GM12878 (cell line): ENCODE results near the gene ITM2A. TPM values are rescaled to one million over a fixed set of nuclear protein-coding genes. Genes with fewer than 3 reads are reported as not detected.
A peak's percentile ranks its signal among the peaks of the same experiment; 100 is the strongest.

Experiments
- ATAC-seq: fragments of 200-7000 bp; cut with Tn5 transposase; 3 replicates; pipeline ENCODE4 v1.9.1; 2020; ENCODE audit warnings: mild to moderate bottlenecking, moderate library complexity
- BruUV-seq: library from RNA; stranded (reverse); fragments of 400-500 nt; replicated peaks from 2 replicates; lab custom pipeline; 2021; lab: Mats Ljungman, UMichigan
- CTCF ChIA-PET: fragments of 300-600 bp; sonication (Branson Sonifier 250); formaldehyde crosslinking; extraction: SDS; loops from one replicate; lab custom pipeline; 2021; ENCODE audit warnings: inconsistent platforms; lab: Yijun Ruan, JAX
- POLR2A ChIA-PET: fragments of 350-600 bp; formaldehyde crosslinking; extraction: SDS; loops from one replicate; lab custom pipeline; 2021; ENCODE audit warnings: inconsistent platforms; lab: Charles Lee
- RAD21 ChIA-PET: fragments of 300-600 bp; sonication (Branson Sonifier 250); formaldehyde crosslinking; loops from one replicate; lab custom pipeline; 2023; ENCODE audit warnings: antibody characterized with exemption; ENCODE audit not compliant: unreplicated experiment; lab: Charles Lee
- SMC1A ChIA-PET: fragments of 300-600 bp; sonication (Branson Sonifier 250); formaldehyde crosslinking; loops from one replicate; lab custom pipeline; 2023; ENCODE audit not compliant: unreplicated experiment, uncharacterized antibody; lab: Charles Lee
- DNase-seq: peaks from one replicate; pipeline ENCODE4 v3.0.0-alpha.2; 2011; ENCODE audit warnings: low read depth, low spot score
- FAIRE-seq: peaks from 3 replicates; lab custom pipeline; 2011; peaks lifted over from hg19 to GRCh38; lab: Jason Lieb, UNC
- H2AFZ ChIP-seq: 2 replicates; pipeline ENCODE4 v1.6.0; 2011; ENCODE audit warnings: low read depth, low read length, control low read depth; ENCODE audit not compliant: control insufficient read depth
- H3K27ac ChIP-seq: 2 replicates; pipeline ENCODE4 v1.5.1; 2011; ENCODE audit warnings: control low read depth; ENCODE audit not compliant: control insufficient read depth, insufficient read depth
- H3K27me3 ChIP-seq, 2 experiments: replicated peaks in 1 of 2; 2 replicates each; pipeline versions ENCODE4 v1.6.0 to v1.6.1; 2011; ENCODE audit warnings: low read length in 1 of 2; ENCODE audit not compliant: control insufficient read depth in 2 of 2, insufficient read depth in 2 of 2
- H3K36me3 ChIP-seq, 2 experiments: 2 replicates each; pipeline ENCODE4 v1.5.1; 2011; ENCODE audit warnings: low read length in 1 of 2; ENCODE audit not compliant: control insufficient read depth in 2 of 2, insufficient read depth in 2 of 2
- H3K4me1 ChIP-seq: 2 replicates; pipeline ENCODE4 v1.6.1; 2011; ENCODE audit warnings: mild to moderate bottlenecking, low read length, moderate library complexity, mixed read lengths; ENCODE audit not compliant: control insufficient read depth, insufficient read depth
- H3K4me2 ChIP-seq: 2 replicates; pipeline ENCODE4 v1.6.0; 2011; ENCODE audit warnings: control low read depth; ENCODE audit not compliant: control insufficient read depth, insufficient read depth
- H3K4me3 ChIP-seq: fragments of 200-600 bp; sonication (generic); 2 replicates; pipeline ENCODE4 v1.5.1; 2016
- H3K79me2 ChIP-seq: 2 replicates; pipeline ENCODE4 v1.6.0; 2011; ENCODE audit warnings: low read length; ENCODE audit not compliant: control insufficient read depth, insufficient read depth
- H3K9ac ChIP-seq: 2 replicates; pipeline ENCODE4 v1.8.0; 2011; ENCODE audit warnings: low read length, control low read depth, mixed read lengths; ENCODE audit not compliant: control insufficient read depth, insufficient read depth
- H3K9me3 ChIP-seq: replicated peaks from 3 replicates; pipeline ENCODE4 v1.5.1; 2011; ENCODE audit warnings: mild to moderate bottlenecking, low read length; ENCODE audit not compliant: control insufficient read depth, insufficient read depth
- H4K20me1 ChIP-seq: 2 replicates; pipeline ENCODE4 v1.6.0; 2011; ENCODE audit not compliant: control insufficient read depth, insufficient read depth
- BHLHE40 ChIP-seq, 2 experiments: fragments of 450-650 bp in 1 of 2; IDR thresholded peaks; 2 replicates each; pipeline ENCODE4 v1.6.1; 2011 to 2017; ENCODE audit warnings: low read depth in 2 of 2, borderline replicate concordance in 1 of 2, improper control_type of control experiment in 1 of 2, low read length in 1 of 2, mild to moderate bottlenecking in 1 of 2
- E2F8 ChIP-seq: fragments of 450-650 bp; IDR thresholded peaks from 2 replicates; pipeline ENCODE4 v1.6.1; 2018; ENCODE audit warnings: mild to moderate bottlenecking, low read depth, moderate library complexity; ENCODE audit not compliant: partially characterized antibody
- MEF2A ChIP-seq: IDR thresholded peaks from 2 replicates; pipeline ENCODE4 v1.6.1; 2011; ENCODE audit warnings: low read depth, mild to moderate bottlenecking, low read length, moderate library complexity; ENCODE audit not compliant: insufficient read depth
- PRDM15 ChIP-seq: fragments of 450-650 bp; formaldehyde crosslinking; IDR thresholded peaks from 2 replicates; pipeline ENCODE4 v1.4.0; 2020; ENCODE audit warnings: mild to moderate bottlenecking, moderate library complexity
- RCOR1 ChIP-seq: conservative IDR thresholded peaks from 2 replicates; pipeline ENCODE4 v1.6.1; 2012; ENCODE audit warnings: low read depth, low read length, improper control_type of control experiment
- SRF ChIP-seq, 2 experiments: IDR thresholded peaks; 2 replicates each; pipeline ENCODE4 v1.6.1; 2011; ENCODE audit warnings: low read depth in 2 of 2, low read length in 2 of 2, mild to moderate bottlenecking in 1 of 2, moderate library complexity in 1 of 2
- YY1 ChIP-seq: IDR thresholded peaks from 2 replicates; pipeline ENCODE4 v1.6.1; 2011; ENCODE audit warnings: low read depth, mild to moderate bottlenecking, low read length
- WGBS: methylation state at CpG from one replicate; pipeline ENCODE4 v1.1.6; 2016; ENCODE audit warnings: low lambda C conversion rate; ENCODE audit not compliant: insufficient replicate concordance, insufficient coverage; ENCODE audit errors: missing lambda C conversion rate; 5-methylcytosine and 5-hydroxymethylcytosine counted together
- in situ Hi-C: fragments of 300-500 bp; cut with MboI; formaldehyde crosslinking; loops from 9 replicates; pipeline ENCODE4 v1.14.3; 2018; ENCODE audit warnings: mixed read lengths
- intact Hi-C: fragments of 100-400 bp; cut with micrococcal nuclease; formaldehyde crosslinking; loops from one replicate; pipeline ENCODE4 v1.14.2; 2022; ENCODE audit not compliant: unreplicated experiment
- polyA plus RNA-seq, 11 experiments: library from polyadenylated mRNA; depleted of rRNA in 4 of 11; unstranded in 6 of 11; stranded (reverse) in 5 of 11; fragments of >200 nt; fragmentation: Nextera tagmentation in 4 of 11; fragmentation: Illumina TruSeq in 1 of 11; extraction: Ambion mirVana in 4 of 11; extraction: Trizol in 1 of 11; gene quantifications; 1 replicate in 1 of 11; 2 replicates in 10 of 11; pipeline versions ENCODE4 v1.2.1 to v1.2.3, GENCODE V29; 2011 to 2016; ENCODE audit warnings: inconsistent platforms in 2 of 11, missing spikeins in 2 of 11, low read depth in 1 of 11
- total RNA-seq, 4 experiments: library from RNA; depleted of rRNA in 3 of 4; stranded (reverse); fragments of >200 nt in 3 of 4; fragmentation: Illumina TruSeq in 1 of 4; extraction: Trizol in 1 of 4; gene quantifications; 2 replicates each; pipeline versions ENCODE4 v1.2.1 to v1.2.3, GENCODE V29; 2013 to 2021

ITM2A gene
- total and polyA plus RNA-seq, 10 of the 15 experiments (the other 5 are each of a cell fraction or from before 2014, with no cell fraction given) = 29.6 to 202 (median 44.9) TPM

GRCh38 chrX:79413963-79414362, 46.8 kb upstream of the ITM2A start:
- no TSS peak for BruUV-seq
- H2AFZ ChIP-seq = no peak overlapping the region
- no peaks in the 10 kb centered on the region for H3K9me3 ChIP-seq
- in situ Hi-C loops (no loop called here), intact Hi-C loops (loop anchor here (2.0 to 5.0 kb wide), 3 partner anchors 142 to 857 kb away; no protein-coding TSS in a partner anchor)
- no peaks in the 10 kb centered on the region for H3K79me2 ChIP-seq
- ATAC-seq = no peak
- ChIA-PET RAD21 (interaction anchor here (1.1 to 1.6 kb wide), 2 partner anchors 48 to 463 kb away, joined by 3 to 6 read pairs; no protein-coding TSS in a partner anchor), POLR2A (no interaction called here), CTCF (interaction anchor here (0.7 to 2.4 kb wide), 11 partner anchors 17 to 859 kb away, joined by 3 to 18 read pairs (median 5); no protein-coding TSS in a partner anchor), SMC1A (interaction anchor here (1.5 to 3.1 kb wide), 3 partner anchors 151 to 859 kb away, joined by 3 to 14 read pairs (median 8); no protein-coding TSS in a partner anchor)
- H3K4me1 ChIP-seq = no peaks in the 10 kb centered on the region
- DNase-seq = no peak
- no peak overlapping the region for H3K4me2 ChIP-seq
- FAIRE-seq = peak; percentile 61
- H3K4me3 ChIP-seq = no peak overlapping the region
- H4K20me1 ChIP-seq = no peaks in the 10 kb centered on the region
- no peaks in the 10 kb centered on the region for H3K27me3 ChIP-seq
- H3K9ac ChIP-seq = no peak overlapping the region
- H3K36me3 ChIP-seq = no peaks in the 10 kb centered on the region
- TF ChIP-seq SRF (IDR thresholded peaks at IDR 0.05; ENCODE audit: low read depth in 2 of 2, low read length in 2 of 2) (no peak), PRDM15 (CRISPR knock-in tag) (no peak), RCOR1 (no peak), MEF2A (no peak), YY1 (no peak), BHLHE40 (IDR thresholded peaks at IDR 0.05; ENCODE audit: borderline replicate concordance in 1 of 2, low read depth in 2 of 2, low read length in 1 of 2) (no peak), E2F8 (no peak)
- 32% methylated on average over 7 of the region's 7 CpGs for WGBS
- H3K27ac ChIP-seq = no peak overlapping the region
